Measurements from ENCODE around the gene DRC3.

DNA sequence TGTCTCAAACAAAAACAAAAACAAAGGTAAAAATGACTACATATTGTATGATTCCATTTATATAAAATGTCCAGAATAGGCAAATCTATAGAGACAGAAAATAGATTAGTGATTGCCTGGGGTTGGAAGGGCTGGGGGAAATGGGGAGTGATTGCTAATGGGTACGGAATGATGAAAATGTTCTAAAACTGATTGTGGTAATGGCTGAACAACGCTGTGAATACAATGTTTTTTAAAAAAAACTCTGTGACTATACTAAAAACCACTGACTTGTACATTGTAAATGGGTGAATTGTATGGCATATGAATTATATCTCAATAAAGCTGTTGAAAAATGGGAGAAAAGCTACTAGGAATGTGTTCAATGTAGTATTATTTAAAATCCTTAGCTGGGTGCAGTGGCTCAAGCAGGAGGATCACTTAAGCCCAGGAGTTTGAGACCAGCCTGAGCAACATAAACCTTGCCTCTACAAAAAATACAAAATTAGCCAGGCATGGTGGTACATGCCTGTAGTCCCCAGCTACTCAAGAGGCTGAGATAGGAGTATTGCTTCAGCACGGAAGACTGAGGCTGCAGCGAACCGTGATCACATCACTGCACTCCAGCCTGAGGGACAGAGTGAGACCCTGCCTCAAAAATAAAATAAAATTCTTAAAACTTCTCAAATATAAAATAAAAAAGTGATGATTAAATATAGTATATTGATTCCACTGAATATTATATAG lies 48.4 kb upstream of the DRC3 start:
- TF ChIP-seq CTCF (conservative IDR thresholded peaks at IDR 0.05; ENCODE audit: low read length): no peak
- TF ChIP-seq EZH2phosphoT487 (IDR thresholded peaks at IDR 0.05; ENCODE audit: borderline replicate concordance): no peak

All from Loucy (cell line).